Esophagus (tissue), 2 donors: ENCODE results near the gene MOSPD3. TPM values are rescaled to one million over a fixed set of nuclear protein-coding genes. Genes with fewer than 3 reads are reported as not detected.
"Not testable (repeated sequence)": the region's sequence is repeated elsewhere in the genome, so short reads cannot be mapped to it uniquely, and the experiment has no call there.

ENCODE experiments used
- H3K27ac ChIP-seq, 2 donors: one replicate each; pipeline ENCODE4 v1.5.1; 2013; ENCODE audit warnings: low read depth in 2 of 2, mild to moderate bottlenecking in 2 of 2, inconsistent platforms in 1 of 2, low read length in 1 of 2, moderate library complexity in 1 of 2
- H3K27me3 ChIP-seq, 2 donors: one replicate each; pipeline ENCODE4 v1.6.1; 2013; ENCODE audit warnings: low read length in 2 of 2, control low read depth in 1 of 2, mild to moderate bottlenecking in 1 of 2; ENCODE audit not compliant: insufficient read depth in 2 of 2, control insufficient read depth in 1 of 2
- H3K36me3 ChIP-seq, 2 donors: one replicate each; pipeline ENCODE4 v1.6.1; 2013; ENCODE audit warnings: low read length in 1 of 2; ENCODE audit not compliant: control insufficient read depth in 2 of 2, insufficient read depth in 2 of 2
- H3K4me1 ChIP-seq, 2 donors: one replicate each; pipeline ENCODE4 v1.6.1; 2013; ENCODE audit warnings: low read length in 1 of 2; ENCODE audit not compliant: control insufficient read depth in 2 of 2, insufficient read depth in 2 of 2
- H3K4me3 ChIP-seq, 2 donors: one replicate each; pipeline ENCODE4 v1.5.1; 2013; ENCODE audit warnings: low read length in 2 of 2, mild to moderate bottlenecking in 2 of 2, low read depth in 1 of 2, moderate library complexity in 1 of 2
- H3K9me3 ChIP-seq, 2 donors: one replicate each; pipeline ENCODE4 v1.6.1; 2013; ENCODE audit warnings: mild to moderate bottlenecking in 2 of 2, low read depth in 1 of 2, low read length in 1 of 2, moderate library complexity in 1 of 2; ENCODE audit not compliant: control insufficient read depth in 2 of 2, insufficient read depth in 1 of 2
- WGBS, 2 donors: extraction: QIAGEN DNeasy Blood & Tissue Kit; methylation state at CpG; one replicate each; pipeline ENCODE4 v1.1.7; 2013; 5-methylcytosine and 5-hydroxymethylcytosine counted together
- polyA plus RNA-seq, 2 donors: library from polyadenylated mRNA; stranded (reverse); fragments of 200-250 nt; gene quantifications; one replicate each; pipeline ENCODE4 v1.2.3, GENCODE V29; 2013
- donor health status: healthy with polysubstance abuse.
- donor health status: Bipolar disorder and iron deficiency.

MOSPD3 gene
- polyA plus RNA-seq: 10 to 100 TPM; 15.5 to 18.4 TPM

- peaks cover 0 to 3% of the 10 kb centered on the region in 2 donors for H3K36me3 ChIP-seq
- 0 to 1% methylated on average over 51 to 61 of the region's 61 CpGs for WGBS, 2 donors
- H3K4me1 ChIP-seq: peaks cover 0 to 6% of the 10 kb centered on the region in 2 donors
- H3K27ac ChIP-seq: peak within 1 kb of the TSS; percentile 95 to 100
- H3K27me3 ChIP-seq: no peaks in the 10 kb centered on the region
- H3K4me3 ChIP-seq: peak within 1 kb of the TSS; percentile 63 to 69
- no peaks in the 10 kb centered on the region for H3K9me3 ChIP-seq
These were observed at the start of gene MOSPD3 for GRCh38 chr7:100611983-100612729. MOSPD3 (plus strand) TSS chr7:100612540; CDS start chr7:100612792, 252 bp downstream.

GRCh38 chr7:100563100-100563564 lies 49.2 kb upstream of the MOSPD3 start:
- 89 to 90% methylated on average over 8 of the region's 8 CpGs for WGBS, 2 donors
- Histone ChIP-seq H3K36me3 (peaks cover 0 to 29% of the 10 kb centered on the region in 2 donors), H3K4me1 (peaks cover 4 to 6% of the 10 kb centered on the region in 2 donors), H3K27ac (no peak overlapping the region), H3K4me3 (no peak overlapping the region), H3K27me3 (no peaks in the 10 kb centered on the region), H3K9me3 (no peaks in the 10 kb centered on the region)

GRCh38 chr7:100563809-100564400 lies 48.4 kb upstream of the MOSPD3 start:
- Histone ChIP-seq H3K4me1 (peaks cover 4 to 5% of the 10 kb centered on the region in 2 donors), H3K27me3 (no peaks in the 10 kb centered on the region), H3K9me3 (no peaks in the 10 kb centered on the region), H3K36me3 (peaks cover 0 to 29% of the 10 kb centered on the region in 2 donors), H3K4me3 (no peak overlapping the region), H3K27ac (no peak overlapping the region)
- WGBS, 2 donors: 33 to 35% methylated on average over 12 of the region's 12 CpGs

- H3K27ac ChIP-seq, H3K27me3 ChIP-seq, H3K9me3 ChIP-seq, H3K4me3 ChIP-seq, H3K4me1 ChIP-seq: not testable (repeated sequence)
- WGBS, 2 donors: 88 to 91% methylated on average over 6 of the region's 6 CpGs
- H3K36me3 ChIP-seq: peaks cover 0 to 29% of the 10 kb centered on the region in 2 donors
These were observed 47.9 kb upstream of the MOSPD3 start for GRCh38 chr7:100564405-100564804.

- WGBS, 2 donors: 92 to 93% methylated on average over 11 of the region's 11 CpGs
- Histone ChIP-seq H3K4me1 (peaks cover 4 to 11% of the 10 kb centered on the region in 2 donors), H3K9me3 (no peaks in the 10 kb centered on the region), H3K27ac (no peak overlapping the region), H3K27me3 (no peaks in the 10 kb centered on the region), H3K4me3 (no peak overlapping the region), H3K36me3 (peaks cover 0 to 29% of the 10 kb centered on the region in 2 donors)
These were observed 47.2 kb upstream of the MOSPD3 start for GRCh38 chr7:100565133-100565571.

- WGBS, 2 donors: 79 to 81% methylated on average over 6 of the region's 6 CpGs
- H3K4me1 ChIP-seq: peaks cover 4 to 17% of the 10 kb centered on the region in 2 donors
- H3K36me3 ChIP-seq: peaks cover 0 to 29% of the 10 kb centered on the region in 2 donors
These were observed 46.3 kb upstream of the MOSPD3 start for GRCh38 chr7:100566018-100566531.

GRCh38 chr7:100567031-100567730 lies 45.2 kb upstream of the MOSPD3 start:
- Histone ChIP-seq H3K9me3 (no peaks in the 10 kb centered on the region), H3K4me3 (no peak overlapping the region), H3K36me3 (peaks cover 0 to 21% of the 10 kb centered on the region in 2 donors), H3K27ac (peak overlapping the region in 1 of 2 donors; percentile 1), H3K4me1 (peaks cover 4 to 19% of the 10 kb centered on the region in 2 donors), H3K27me3 (no peaks in the 10 kb centered on the region)
- 71 to 73% methylated on average over 12 of the region's 12 CpGs for WGBS, 2 donors

More at GRCh38 chr7:100566018-100566531, 46.3 kb upstream of the MOSPD3 start:
- Histone ChIP-seq H3K27ac (no peak overlapping the region), H3K27me3 (no peaks in the 10 kb centered on the region), H3K9me3 (no peaks in the 10 kb centered on the region), H3K4me3 (no peak overlapping the region)

- H3K4me1 ChIP-seq: peaks cover 4 to 19% of the 10 kb centered on the region in 2 donors
- H3K27me3 ChIP-seq: no peaks in the 10 kb centered on the region
- H3K4me3 ChIP-seq: no peak overlapping the region
- H3K27ac ChIP-seq: peak overlapping the region in 1 of 2 donors; percentile 1
- no peaks in the 10 kb centered on the region for H3K9me3 ChIP-seq
- 42 to 49% methylated on average over 3 of the region's 3 CpGs for WGBS, 2 donors
- peaks cover 0 to 15% of the 10 kb centered on the region in 2 donors for H3K36me3 ChIP-seq
These were observed 44.6 kb upstream of the MOSPD3 start for GRCh38 chr7:100567751-100568175.
